H9 (cell line): ENCODE results near the gene CDK11A. TPM values are rescaled to one million over a fixed set of nuclear protein-coding genes. Genes with fewer than 3 reads are reported as not detected.

Source experiments
- DNase-seq: peaks from one replicate; pipeline ENCODE4 v3.0.0-alpha.2; 2017
- H2AFZ ChIP-seq: one replicate; pipeline ENCODE4 v1.6.1; 2013; ENCODE audit warnings: mild to moderate bottlenecking, low read length, control low read depth, moderate library complexity
- H2AK5ac ChIP-seq: 2 replicates; pipeline ENCODE4 v1.6.1; 2013; ENCODE audit warnings: low read length, control low read depth, mixed read lengths; ENCODE audit not compliant: insufficient read length
- H2BK120ac ChIP-seq: one replicate; pipeline ENCODE4 v1.6.1; 2013; ENCODE audit warnings: low read depth, mild to moderate bottlenecking, low read length, control low read depth, inconsistent platforms; ENCODE audit not compliant: poor library complexity, severe bottlenecking
- H2BK12ac ChIP-seq: 2 replicates; pipeline ENCODE4 v1.6.1; 2013; ENCODE audit warnings: low read length, control low read depth, mixed read lengths, low read depth; ENCODE audit not compliant: insufficient read length
- H2BK15ac ChIP-seq: 2 replicates; pipeline ENCODE4 v1.6.1; 2013; ENCODE audit warnings: low read depth, low read length, control low read depth
- H2BK20ac ChIP-seq: one replicate; pipeline ENCODE4 v1.6.1; 2013; ENCODE audit warnings: low read depth, mild to moderate bottlenecking, low read length, control low read depth, inconsistent platforms; ENCODE audit not compliant: poor library complexity, severe bottlenecking
- H2BK5ac ChIP-seq: 2 replicates; pipeline ENCODE4 v1.6.1; 2013; ENCODE audit warnings: low read length, control low read depth, mixed read lengths; ENCODE audit not compliant: insufficient read length
- H3K14ac ChIP-seq: 2 replicates; pipeline ENCODE4 v1.6.1; 2013; ENCODE audit warnings: low read length, control low read depth; ENCODE audit not compliant: insufficient read depth
- H3K18ac ChIP-seq: 2 replicates; pipeline ENCODE4 v1.6.1; 2013; ENCODE audit warnings: low read depth, mild to moderate bottlenecking, mixed read lengths, low read length, control low read depth; ENCODE audit not compliant: insufficient read length
- H3K23ac ChIP-seq: 2 replicates; pipeline ENCODE4 v1.6.1; 2013; ENCODE audit warnings: low read length, control low read depth, mixed read lengths, low read depth; ENCODE audit not compliant: insufficient read length
- H3K23me2 ChIP-seq: 2 replicates; pipeline ENCODE4 v1.6.1; 2013; ENCODE audit warnings: low read depth, mild to moderate bottlenecking, mixed read lengths, low read length, control low read depth; ENCODE audit not compliant: insufficient read length, poor library complexity, severe bottlenecking
- H3K27ac ChIP-seq: 2 replicates; pipeline ENCODE4 v1.5.1; 2013; ENCODE audit warnings: low read length, control low read depth, mixed read lengths, low read depth; ENCODE audit not compliant: insufficient read length
- H3K27me3 ChIP-seq: 2 replicates; pipeline ENCODE4 v1.6.1; 2013; ENCODE audit warnings: low read length, control low read depth, inconsistent platforms; ENCODE audit not compliant: insufficient read depth
- H3K4ac ChIP-seq: 2 replicates; pipeline ENCODE4 v1.6.1; 2013; ENCODE audit warnings: low read depth, mild to moderate bottlenecking, control low read depth, inconsistent platforms, low read length, moderate library complexity
- H3K4me1 ChIP-seq: 2 replicates; pipeline ENCODE4 v1.6.1; 2013; ENCODE audit warnings: low read length, control low read depth, inconsistent platforms; ENCODE audit not compliant: insufficient read depth
- H3K4me2 ChIP-seq: 2 replicates; pipeline ENCODE4 v1.6.1; 2013; ENCODE audit warnings: low read length, control low read depth, mixed read lengths; ENCODE audit not compliant: insufficient read length, insufficient read depth
- H3K56ac ChIP-seq: 2 replicates; pipeline ENCODE4 v1.6.1; 2013; ENCODE audit warnings: low read depth, mild to moderate bottlenecking, mixed read lengths, low read length, control low read depth; ENCODE audit not compliant: insufficient read length
- H3K79me1 ChIP-seq: 2 replicates; pipeline ENCODE4 v1.6.1; 2013; ENCODE audit warnings: low read depth, mild to moderate bottlenecking, moderate library complexity, low read length, control low read depth, inconsistent platforms; ENCODE audit not compliant: insufficient read depth, poor library complexity, severe bottlenecking
- H3K79me2 ChIP-seq: 2 replicates; pipeline ENCODE4 v1.6.1; 2013; ENCODE audit warnings: low read length, control low read depth, inconsistent platforms; ENCODE audit not compliant: insufficient read depth
- H3K9ac ChIP-seq: 2 replicates; pipeline ENCODE4 v1.6.1; 2013; ENCODE audit warnings: low read length, control low read depth, mixed read lengths; ENCODE audit not compliant: insufficient read length; ENCODE audit errors: extremely low read depth
- H3K9me3 ChIP-seq: one replicate; pipeline ENCODE4 v1.6.1; 2013; ENCODE audit warnings: low read depth, low read length, inconsistent platforms; ENCODE audit not compliant: control insufficient read depth
- H3T11ph ChIP-seq: one replicate; pipeline ENCODE4 v1.6.1; 2013; ENCODE audit warnings: mild to moderate bottlenecking, low read length, control low read depth, inconsistent platforms
- H4K20me1 ChIP-seq: one replicate; pipeline ENCODE4 v1.6.1; 2013; ENCODE audit not compliant: control insufficient read depth, insufficient read length, insufficient read depth
- H4K5ac ChIP-seq: 2 replicates; pipeline ENCODE4 v1.6.1; 2013; ENCODE audit warnings: low read depth, mild to moderate bottlenecking, mixed read lengths, low read length, control low read depth; ENCODE audit not compliant: insufficient read length
- H4K8ac ChIP-seq: replicated peaks from 2 replicates; pipeline ENCODE4 v1.6.1; 2013; ENCODE audit warnings: low read length, control low read depth, mixed read lengths, low read depth; ENCODE audit not compliant: insufficient read length
- H4K91ac ChIP-seq: 2 replicates; pipeline ENCODE4 v1.6.1; 2013; ENCODE audit warnings: low read depth, mild to moderate bottlenecking, moderate library complexity, mixed read lengths, low read length, control low read depth; ENCODE audit not compliant: insufficient read length
- H3K27ac Mint-ChIP-seq, 3 experiments: 2 replicates in 2 of 3; 3 replicates in 1 of 3; pipeline ENCODE4 v1.8.0; 2020 to 2021; ENCODE audit warnings: mixed read lengths in 3 of 3, mild to moderate bottlenecking in 1 of 3, moderate library complexity in 1 of 3
- H3K27me3 Mint-ChIP-seq: 2 replicates; pipeline ENCODE4 v1.8.0; 2021; ENCODE audit warnings: low read depth, mild to moderate bottlenecking, moderate library complexity, mixed read lengths
- H3K36me3 Mint-ChIP-seq, 3 experiments: 2 replicates in 2 of 3; 3 replicates in 1 of 3; pipeline ENCODE4 v1.8.0; 2020 to 2021; ENCODE audit warnings: low read depth in 3 of 3, mixed read lengths in 3 of 3; ENCODE audit not compliant: insufficient read depth in 1 of 3
- H3K4me1 Mint-ChIP-seq, 2 experiments: 2 replicates each; pipeline ENCODE4 v1.8.0; 2020; ENCODE audit warnings: mixed read lengths in 2 of 2
- H3K4me3 Mint-ChIP-seq, 2 experiments: 2 replicates in 1 of 2; 3 replicates in 1 of 2; pipeline ENCODE4 v1.8.0; 2020 to 2021; ENCODE audit warnings: mild to moderate bottlenecking in 2 of 2, mixed read lengths in 2 of 2, moderate library complexity in 1 of 2
- H3K9me3 Mint-ChIP-seq, 2 experiments: 2 replicates in 1 of 2; 3 replicates in 1 of 2; pipeline ENCODE4 v1.8.0; 2020; ENCODE audit warnings: mild to moderate bottlenecking in 2 of 2, mixed read lengths in 2 of 2, moderate library complexity in 1 of 2
- WGBS: extraction: QIAGEN DNeasy Blood & Tissue Kit; methylation state at CpG from one replicate; pipeline ENCODE4 v1.1.7; 2013; ENCODE audit warnings: missing lambda C conversion rate, low lambda C conversion rate, mixed read lengths; ENCODE audit not compliant: insufficient read length; ENCODE audit errors: extremely low coverage; 5-methylcytosine and 5-hydroxymethylcytosine counted together
- total RNA-seq: library from RNA; stranded (reverse); gene quantifications from 2 replicates; pipeline ENCODE4 v1.2.1, GENCODE V29; 2021
- TF ChIP-seq, protein P1 (sequence below): fragments of 200-600 bp; sonication (generic); conservative IDR thresholded peaks from 3 replicates; pipeline ENCODE4 v1.8.0; 2021; ENCODE audit warnings: antibody characterized with exemption, mild to moderate bottlenecking

The CDK11A gene
- total RNA-seq, 1 experiment from 2014 or later = 49.5 TPM

DNA sequence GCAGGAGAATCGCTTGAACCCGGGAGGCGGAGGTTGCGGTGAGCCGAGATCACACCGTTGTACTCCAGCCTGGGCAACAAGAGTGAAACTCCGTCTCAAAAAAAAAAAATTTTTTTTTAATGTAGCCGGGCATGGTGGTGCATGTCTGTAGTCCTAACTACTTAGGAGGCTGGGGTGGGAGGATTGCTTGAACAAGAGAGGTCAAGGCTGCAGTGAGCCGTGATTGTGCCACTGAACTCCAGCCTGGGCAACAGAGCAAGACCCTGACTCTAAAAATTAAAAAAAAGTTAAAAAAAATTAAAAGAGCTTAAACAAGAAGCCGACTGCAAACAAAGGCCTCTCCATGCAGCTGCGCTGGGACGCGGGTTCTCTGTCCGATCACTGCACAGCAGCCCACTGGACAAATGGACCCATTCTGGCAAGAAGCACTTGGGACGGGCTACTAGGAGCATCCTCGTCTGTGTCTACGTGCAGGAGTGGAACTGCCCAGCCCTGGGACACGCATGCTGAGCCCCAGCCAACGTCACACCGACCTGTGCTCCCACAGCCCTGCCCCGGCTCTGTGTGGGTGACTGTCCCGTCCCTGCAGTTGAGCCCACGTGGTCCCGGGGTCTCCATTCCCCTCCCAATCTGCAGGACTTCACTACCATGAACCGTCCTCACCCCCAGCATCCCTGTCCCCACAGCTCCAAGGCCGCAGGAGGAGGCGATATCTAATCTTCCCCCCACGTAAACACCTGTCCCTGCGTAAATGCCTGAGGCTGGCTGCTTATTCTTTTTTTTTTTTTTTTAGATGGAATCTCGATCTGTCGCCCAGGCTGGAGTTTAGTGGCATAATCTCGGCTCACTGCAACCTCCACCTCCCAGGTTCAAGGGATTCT is 43.9 kb downstream of the CDK11A start:
- no CpG with 5 or more reads among the region's 32 CpGs for WGBS

More for the DNA sequence above, 43.9 kb downstream of the CDK11A start:
- H3K14ac ChIP-seq = no peak overlapping the region
- H3T11ph ChIP-seq = no peak overlapping the region
- H2AK5ac ChIP-seq = no peak overlapping the region
- no peaks in the 10 kb centered on the region for H3K79me1 ChIP-seq
- H3K27me3 Mint-ChIP-seq = no peaks in the 10 kb centered on the region
- H3K4me1 Mint-ChIP-seq = peaks cover 32 to 40% of the 10 kb centered on the region in 2 experiments
- no peak overlapping the region for H3K23ac ChIP-seq
- H3K36me3 Mint-ChIP-seq = peaks cover 0 to 9% (median 5%) of the 10 kb centered on the region in 3 experiments; a peak in 4 of 7 replicates
- no peaks in the 10 kb centered on the region for H3K9me3 Mint-ChIP-seq
- H3K4me1 ChIP-seq = peaks cover 5% of the 10 kb centered on the region; the same call in 1 of the 2 replicates
- TF ChIP-seq, protein P1, sequence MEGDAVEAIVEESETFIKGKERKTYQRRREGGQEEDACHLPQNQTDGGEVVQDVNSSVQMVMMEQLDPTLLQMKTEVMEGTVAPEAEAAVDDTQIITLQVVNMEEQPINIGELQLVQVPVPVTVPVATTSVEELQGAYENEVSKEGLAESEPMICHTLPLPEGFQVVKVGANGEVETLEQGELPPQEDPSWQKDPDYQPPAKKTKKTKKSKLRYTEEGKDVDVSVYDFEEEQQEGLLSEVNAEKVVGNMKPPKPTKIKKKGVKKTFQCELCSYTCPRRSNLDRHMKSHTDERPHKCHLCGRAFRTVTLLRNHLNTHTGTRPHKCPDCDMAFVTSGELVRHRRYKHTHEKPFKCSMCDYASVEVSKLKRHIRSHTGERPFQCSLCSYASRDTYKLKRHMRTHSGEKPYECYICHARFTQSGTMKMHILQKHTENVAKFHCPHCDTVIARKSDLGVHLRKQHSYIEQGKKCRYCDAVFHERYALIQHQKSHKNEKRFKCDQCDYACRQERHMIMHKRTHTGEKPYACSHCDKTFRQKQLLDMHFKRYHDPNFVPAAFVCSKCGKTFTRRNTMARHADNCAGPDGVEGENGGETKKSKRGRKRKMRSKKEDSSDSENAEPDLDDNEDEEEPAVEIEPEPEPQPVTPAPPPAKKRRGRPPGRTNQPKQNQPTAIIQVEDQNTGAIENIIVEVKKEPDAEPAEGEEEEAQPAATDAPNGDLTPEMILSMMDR = no peak
- no peak overlapping the region for H4K91ac ChIP-seq
- no peak overlapping the region for H3K18ac ChIP-seq
- no peaks in the 10 kb centered on the region for H3K9me3 ChIP-seq
- no peak overlapping the region for H2AFZ ChIP-seq
- no peak overlapping the region for H3K56ac ChIP-seq
- H3K4me3 Mint-ChIP-seq = no peak overlapping the region
- no peak overlapping the region for H3K9ac ChIP-seq
- no peak overlapping the region for H3K4ac ChIP-seq
- H4K5ac ChIP-seq = no peak overlapping the region
- H2BK120ac ChIP-seq = no peak overlapping the region
- H4K20me1 ChIP-seq = no peaks in the 10 kb centered on the region
- H3K79me2 ChIP-seq = peaks cover 2% of the 10 kb centered on the region; the same call in 1 of the 2 replicates
- no peak overlapping the region for H2BK12ac ChIP-seq
- H3K27ac ChIP-seq = no peak overlapping the region
- no peak overlapping the region for H2BK20ac ChIP-seq
- H4K8ac ChIP-seq = no peak overlapping the region
- no peaks in the 10 kb centered on the region for H3K27me3 ChIP-seq
- no peak overlapping the region for H3K4me2 ChIP-seq
- H2BK15ac ChIP-seq = no peak overlapping the region
- no peak overlapping the region for H3K27ac Mint-ChIP-seq
- no peak for DNase-seq
- H3K23me2 ChIP-seq = no peaks in the 10 kb centered on the region
- no peak overlapping the region for H2BK5ac ChIP-seq
